ENCODE measurements around the gene PDZD2.

GRCh38 chr5:32157078-32157477 is 518.1 kb downstream of the PDZD2 start:
- TF ChIP-seq, protein P1, sequence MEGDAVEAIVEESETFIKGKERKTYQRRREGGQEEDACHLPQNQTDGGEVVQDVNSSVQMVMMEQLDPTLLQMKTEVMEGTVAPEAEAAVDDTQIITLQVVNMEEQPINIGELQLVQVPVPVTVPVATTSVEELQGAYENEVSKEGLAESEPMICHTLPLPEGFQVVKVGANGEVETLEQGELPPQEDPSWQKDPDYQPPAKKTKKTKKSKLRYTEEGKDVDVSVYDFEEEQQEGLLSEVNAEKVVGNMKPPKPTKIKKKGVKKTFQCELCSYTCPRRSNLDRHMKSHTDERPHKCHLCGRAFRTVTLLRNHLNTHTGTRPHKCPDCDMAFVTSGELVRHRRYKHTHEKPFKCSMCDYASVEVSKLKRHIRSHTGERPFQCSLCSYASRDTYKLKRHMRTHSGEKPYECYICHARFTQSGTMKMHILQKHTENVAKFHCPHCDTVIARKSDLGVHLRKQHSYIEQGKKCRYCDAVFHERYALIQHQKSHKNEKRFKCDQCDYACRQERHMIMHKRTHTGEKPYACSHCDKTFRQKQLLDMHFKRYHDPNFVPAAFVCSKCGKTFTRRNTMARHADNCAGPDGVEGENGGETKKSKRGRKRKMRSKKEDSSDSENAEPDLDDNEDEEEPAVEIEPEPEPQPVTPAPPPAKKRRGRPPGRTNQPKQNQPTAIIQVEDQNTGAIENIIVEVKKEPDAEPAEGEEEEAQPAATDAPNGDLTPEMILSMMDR (conservative IDR thresholded peaks at IDR 0.05; ENCODE audit: low read depth in 2 of 2) = no peak
- TF ChIP-seq POLR2AphosphoS5 (IDR thresholded peaks at IDR 0.05; ENCODE audit: low read depth) = no peak
- TF ChIP-seq EZH2 (IDR thresholded peaks at IDR 0.05; ENCODE audit: low read depth, unreplicated experiment) = no peak
- TF ChIP-seq, protein P2, sequence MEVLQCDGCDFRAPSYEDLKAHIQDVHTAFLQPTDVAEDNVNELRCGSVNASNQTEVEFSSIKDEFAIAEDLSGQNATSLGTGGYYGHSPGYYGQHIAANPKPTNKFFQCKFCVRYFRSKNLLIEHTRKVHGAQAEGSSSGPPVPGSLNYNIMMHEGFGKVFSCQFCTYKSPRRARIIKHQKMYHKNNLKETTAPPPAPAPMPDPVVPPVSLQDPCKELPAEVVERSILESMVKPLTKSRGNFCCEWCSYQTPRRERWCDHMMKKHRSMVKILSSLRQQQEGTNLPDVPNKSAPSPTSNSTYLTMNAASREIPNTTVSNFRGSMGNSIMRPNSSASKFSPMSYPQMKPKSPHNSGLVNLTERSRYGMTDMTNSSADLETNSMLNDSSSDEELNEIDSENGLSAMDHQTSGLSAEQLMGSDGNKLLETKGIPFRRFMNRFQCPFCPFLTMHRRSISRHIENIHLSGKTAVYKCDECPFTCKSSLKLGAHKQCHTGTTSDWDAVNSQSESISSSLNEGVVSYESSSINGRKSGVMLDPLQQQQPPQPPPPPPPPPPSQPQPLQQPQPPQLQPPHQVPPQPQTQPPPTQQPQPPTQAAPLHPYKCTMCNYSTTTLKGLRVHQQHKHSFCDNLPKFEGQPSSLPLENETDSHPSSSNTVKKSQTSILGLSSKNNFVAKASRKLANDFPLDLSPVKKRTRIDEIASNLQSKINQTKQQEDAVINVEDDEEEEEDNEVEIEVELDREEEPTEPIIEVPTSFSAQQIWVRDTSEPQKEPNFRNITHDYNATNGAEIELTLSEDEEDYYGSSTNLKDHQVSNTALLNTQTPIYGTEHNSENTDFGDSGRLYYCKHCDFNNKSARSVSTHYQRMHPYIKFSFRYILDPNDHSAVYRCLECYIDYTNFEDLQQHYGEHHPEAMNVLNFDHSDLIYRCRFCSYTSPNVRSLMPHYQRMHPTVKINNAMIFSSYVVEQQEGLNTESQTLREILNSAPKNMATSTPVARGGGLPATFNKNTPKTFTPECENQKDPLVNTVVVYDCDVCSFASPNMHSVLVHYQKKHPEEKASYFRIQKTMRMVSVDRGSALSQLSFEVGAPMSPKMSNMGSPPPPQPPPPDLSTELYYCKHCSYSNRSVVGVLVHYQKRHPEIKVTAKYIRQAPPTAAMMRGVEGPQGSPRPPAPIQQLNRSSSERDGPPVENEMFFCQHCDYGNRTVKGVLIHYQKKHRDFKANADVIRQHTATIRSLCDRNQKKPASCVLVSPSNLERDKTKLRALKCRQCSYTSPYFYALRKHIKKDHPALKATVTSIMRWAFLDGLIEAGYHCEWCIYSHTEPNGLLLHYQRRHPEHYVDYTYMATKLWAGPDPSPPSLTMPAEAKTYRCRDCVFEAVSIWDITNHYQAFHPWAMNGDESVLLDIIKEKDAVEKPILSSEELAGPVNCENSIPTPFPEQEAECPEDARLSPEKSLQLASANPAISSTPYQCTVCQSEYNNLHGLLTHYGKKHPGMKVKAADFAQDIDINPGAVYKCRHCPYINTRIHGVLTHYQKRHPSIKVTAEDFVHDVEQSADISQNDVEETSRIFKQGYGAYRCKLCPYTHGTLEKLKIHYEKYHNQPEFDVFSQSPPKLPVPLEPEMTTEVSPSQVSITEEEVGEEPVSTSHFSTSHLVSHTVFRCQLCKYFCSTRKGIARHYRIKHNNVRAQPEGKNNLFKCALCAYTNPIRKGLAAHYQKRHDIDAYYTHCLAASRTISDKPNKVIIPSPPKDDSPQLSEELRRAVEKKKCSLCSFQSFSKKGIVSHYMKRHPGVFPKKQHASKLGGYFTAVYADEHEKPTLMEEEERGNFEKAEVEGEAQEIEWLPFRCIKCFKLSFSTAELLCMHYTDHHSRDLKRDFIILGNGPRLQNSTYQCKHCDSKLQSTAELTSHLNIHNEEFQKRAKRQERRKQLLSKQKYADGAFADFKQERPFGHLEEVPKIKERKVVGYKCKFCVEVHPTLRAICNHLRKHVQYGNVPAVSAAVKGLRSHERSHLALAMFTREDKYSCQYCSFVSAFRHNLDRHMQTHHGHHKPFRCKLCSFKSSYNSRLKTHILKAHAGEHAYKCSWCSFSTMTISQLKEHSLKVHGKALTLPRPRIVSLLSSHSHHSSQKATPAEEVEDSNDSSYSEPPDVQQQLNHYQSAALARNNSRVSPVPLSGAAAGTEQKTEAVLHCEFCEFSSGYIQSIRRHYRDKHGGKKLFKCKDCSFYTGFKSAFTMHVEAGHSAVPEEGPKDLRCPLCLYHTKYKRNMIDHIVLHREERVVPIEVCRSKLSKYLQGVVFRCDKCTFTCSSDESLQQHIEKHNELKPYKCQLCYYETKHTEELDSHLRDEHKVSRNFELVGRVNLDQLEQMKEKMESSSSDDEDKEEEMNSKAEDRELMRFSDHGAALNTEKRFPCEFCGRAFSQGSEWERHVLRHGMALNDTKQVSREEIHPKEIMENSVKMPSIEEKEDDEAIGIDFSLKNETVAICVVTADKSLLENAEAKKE (CRISPR knock-in tag; IDR thresholded peaks at IDR 0.05) = no peak
- no peak for TF ChIP-seq ZNF331 (CRISPR knock-in tag; IDR thresholded peaks at IDR 0.05; ENCODE audit: low read depth)
- TF ChIP-seq REST (IDR thresholded peaks at IDR 0.05; ENCODE audit: unreplicated experiment) = no peak
- no peak for TF ChIP-seq NANOG (IDR thresholded peaks at IDR 0.05; ENCODE audit: borderline replicate concordance)
- no peak for TF ChIP-seq EZH2phosphoT487 (IDR thresholded peaks at IDR 0.05; ENCODE audit: unreplicated experiment)
- TF ChIP-seq JUNB (IDR thresholded peaks at IDR 0.05; ENCODE audit: unreplicated experiment) = no peak

All from GM23338 (cell line).